ENCODE measurements around the gene IL23A. TPM values are rescaled to one million over a fixed set of nuclear protein-coding genes. Genes with fewer than 3 reads are reported as not detected.

Gene IL23A
- total RNA-seq, 1 experiment from 2014 or later = 5.9 TPM

Small RNA genes within 50 kb of the gene (small RNA-seq; reads per million reads assigned to genes)
- gene RNU7-40P = not detected

Other genes starting within 250 kb of the IL23A start
- gene PA2G4, start 234.3 kb upstream of the IL23A start, total RNA-seq (2014; rRNA removed; shearing (Covaris generic); ENCODE audit: low replicate concordance) = 111 and 267 TPM in 2 replicates
- 7,506 and 9,874 TPM in 2 replicates for gene RPL41, start 222.3 kb upstream of the IL23A start, total RNA-seq (2014; rRNA removed; shearing (Covaris generic); ENCODE audit: low replicate concordance)
- gene ZC3H10, start 220.6 kb upstream of the IL23A start, total RNA-seq (2014; rRNA removed; shearing (Covaris generic); ENCODE audit: low replicate concordance) = 11.9 and 13.4 TPM in 2 replicates
- gene ESYT1, start 210.6 kb upstream of the IL23A start, total RNA-seq (2014; rRNA removed; shearing (Covaris generic); ENCODE audit: low replicate concordance) = 75.3 and 75.7 TPM in 2 replicates
- 33.1 and 94.4 TPM in 2 replicates for gene MYL6B, start 186.3 kb upstream of the IL23A start, total RNA-seq (2014; rRNA removed; shearing (Covaris generic); ENCODE audit: low replicate concordance)
- gene MYL6, start 180.5 kb upstream of the IL23A start, total RNA-seq (2014; rRNA removed; shearing (Covaris generic); ENCODE audit: low replicate concordance) = 640 and 780 TPM in 2 replicates
- 26.2 and 42.2 TPM in 2 replicates for gene SMARCC2, start 149.4 kb upstream of the IL23A start, total RNA-seq (2014; rRNA removed; shearing (Covaris generic); ENCODE audit: low replicate concordance)
- 52.0 and 63.6 TPM in 2 replicates for gene RNF41, start 117.0 kb upstream of the IL23A start, total RNA-seq (2014; rRNA removed; shearing (Covaris generic); ENCODE audit: low replicate concordance)
- 45.6 and 54.2 TPM in 2 replicates for gene NABP2, start 114.5 kb upstream of the IL23A start, total RNA-seq (2014; rRNA removed; shearing (Covaris generic); ENCODE audit: low replicate concordance)
- 0.61 TPM in 1 of 2 replicates, not detected in the other for gene SLC39A5, start 108.8 kb upstream of the IL23A start, total RNA-seq (2014; rRNA removed; shearing (Covaris generic); ENCODE audit: low replicate concordance)
- gene ANKRD52, start 80.5 kb upstream of the IL23A start, total RNA-seq (2014; rRNA removed; shearing (Covaris generic); ENCODE audit: low replicate concordance) = 14.3 and 18.2 TPM in 2 replicates
- gene COQ10A, start 71.9 kb upstream of the IL23A start, total RNA-seq (2014; rRNA removed; shearing (Covaris generic); ENCODE audit: low replicate concordance) = 32.7 and 38.9 TPM in 2 replicates
- 80.4 and 158 TPM in 2 replicates for gene CS, start 38.6 kb upstream of the IL23A start, total RNA-seq (2014; rRNA removed; shearing (Covaris generic); ENCODE audit: low replicate concordance)
- 85.1 and 107 TPM in 2 replicates for gene CNPY2, start 22.9 kb upstream of the IL23A start, total RNA-seq (2014; rRNA removed; shearing (Covaris generic); ENCODE audit: low replicate concordance)
- gene PAN2, start 4.9 kb upstream of the IL23A start, total RNA-seq (2014; rRNA removed; shearing (Covaris generic); ENCODE audit: low replicate concordance) = 72.3 and 74.3 TPM in 2 replicates
- 86.1 and 93.5 TPM in 2 replicates for gene STAT2, start 21.2 kb downstream of the IL23A start, total RNA-seq (2014; rRNA removed; shearing (Covaris generic); ENCODE audit: low replicate concordance)
- not detected in 2 replicates for gene APOF, start 24.0 kb downstream of the IL23A start, total RNA-seq (2014; rRNA removed; shearing (Covaris generic); ENCODE audit: low replicate concordance)
- gene TIMELESS, start 110.5 kb downstream of the IL23A start, total RNA-seq (2014; rRNA removed; shearing (Covaris generic); ENCODE audit: low replicate concordance) = 12.5 and 14.9 TPM in 2 replicates
- not detected in 2 replicates for gene MIP, start 115.8 kb downstream of the IL23A start, total RNA-seq (2014; rRNA removed; shearing (Covaris generic); ENCODE audit: low replicate concordance)
- gene SPRYD4, start 129.7 kb downstream of the IL23A start, total RNA-seq (2014; rRNA removed; shearing (Covaris generic); ENCODE audit: low replicate concordance) = 3.4 and 4.6 TPM in 2 replicates
- not detected in 2 replicates for gene GLS2, start 149.3 kb downstream of the IL23A start, total RNA-seq (2014; rRNA removed; shearing (Covaris generic); ENCODE audit: low replicate concordance)
- gene RBMS2, start 182.9 kb downstream of the IL23A start, total RNA-seq (2014; rRNA removed; shearing (Covaris generic); ENCODE audit: low replicate concordance) = 0.54 and 3.7 TPM in 2 replicates

Measured in Karpas-422 (cell line).